ENCODE results near the gene PCLAF. TPM values are rescaled to one million over a fixed set of nuclear protein-coding genes. Genes with fewer than 3 reads are reported as not detected.
"Not testable (repeated sequence)": the region's sequence is repeated elsewhere in the genome, so short reads cannot be mapped to it uniquely, and the experiment has no call there.

Gene PCLAF
- polyA plus RNA-seq, 1 donor (not counting 4 experiments of a cell fraction or from before 2014, with no cell fraction given) = 55.0 TPM

GRCh38 chr15:64348455-64348854, 32.8 kb downstream of the PCLAF start:
- FAIRE-seq (no peak), DNase-seq (ENCODE audit: low read depth, low spot score) (no peak)
- Histone ChIP-seq H3K27me3 (ENCODE audit: control insufficient read depth, extremely low read depth, insufficient read depth, low read length) (no peaks in the 10 kb centered on the region), H3K36me3 (ENCODE audit: control insufficient read depth in 2 of 2, extremely low read depth in 1 of 2, insufficient read depth in 2 of 2, low read length in 2 of 2) (peaks cover 5% of the 10 kb centered on the region in 2 experiments), H2AFZ (ENCODE audit: control insufficient read depth, low read length) (no peak overlapping the region), H3K9ac (ENCODE audit: control insufficient read depth, extremely low read depth, insufficient read depth, low read length) (no peak overlapping the region), H3K79me2 (ENCODE audit: control insufficient read depth, insufficient read depth, low read length) (peaks cover 94% of the 10 kb centered on the region), H3K27ac (ENCODE audit: control insufficient read depth, insufficient read depth, low read length) (no peak overlapping the region), H3K4me3 (ENCODE audit: control insufficient read depth in 2 of 3, extremely low read depth in 1 of 3, insufficient read depth in 2 of 3, low read depth in 1 of 3, low read length in 3 of 3) (no peak overlapping the region), H3K4me2 (ENCODE audit: control insufficient read depth, extremely low read depth, insufficient read depth, low read depth, low read length) (no peak overlapping the region), H3K9me3 (ENCODE audit: control insufficient read depth, low read depth, low read length) (no peaks in the 10 kb centered on the region), H3K9me1 (ENCODE audit: control insufficient read depth, extremely low read depth, insufficient read depth, low read length) (no peaks in the 10 kb centered on the region), H3K4me1 (ENCODE audit: control insufficient read depth, extremely low read depth, insufficient read depth, low read length) (peaks cover 18% of the 10 kb centered on the region), H4K20me1 (ENCODE audit: control insufficient read depth, extremely low read depth, insufficient read depth, low read length) (peaks cover 8% of the 10 kb centered on the region)
- dilution Hi-C loops (cut with MboI; ENCODE audit: extremely low pct_ligation_motif_present, low sequenced_read_pairs) = no loop called here
- TF ChIP-seq EZH2 (IDR thresholded peaks at IDR 0.05; ENCODE audit: low read length) = no peak
- TF ChIP-seq CTCF (optimal IDR thresholded peaks at IDR 0.05 in 1 of 3, IDR thresholded peaks at IDR 0.05 in 1 of 3, conservative IDR thresholded peaks at IDR 0.05 in 1 of 3; ENCODE audit: extremely low read depth in 1 of 3, insufficient read depth in 2 of 3, low read length in 3 of 3) = no peak

- H4K20me1 ChIP-seq (ENCODE audit: control insufficient read depth, extremely low read depth, insufficient read depth, low read length); H3K9ac ChIP-seq (ENCODE audit: control insufficient read depth, extremely low read depth, insufficient read depth, low read length); H3K9me1 ChIP-seq (ENCODE audit: control insufficient read depth, extremely low read depth, insufficient read depth, low read length); DNase-seq (ENCODE audit: low read depth, low spot score); H3K27ac ChIP-seq (ENCODE audit: control insufficient read depth, insufficient read depth, low read length); H3K4me2 ChIP-seq (ENCODE audit: control insufficient read depth, extremely low read depth, insufficient read depth, low read depth, low read length); dilution Hi-C loops (cut with MboI; ENCODE audit: extremely low pct_ligation_motif_present, low sequenced_read_pairs); FAIRE-seq; H3K4me3 ChIP-seq (ENCODE audit: control insufficient read depth in 2 of 3, extremely low read depth in 1 of 3, insufficient read depth in 2 of 3, low read depth in 1 of 3, low read length in 3 of 3); H3K9me3 ChIP-seq (ENCODE audit: control insufficient read depth, low read depth, low read length); H2AFZ ChIP-seq (ENCODE audit: control insufficient read depth, low read length); H3K27me3 ChIP-seq (ENCODE audit: control insufficient read depth, extremely low read depth, insufficient read depth, low read length): not testable (repeated sequence)
- Histone ChIP-seq H3K36me3 (ENCODE audit: control insufficient read depth in 2 of 2, extremely low read depth in 1 of 2, insufficient read depth in 2 of 2, low read length in 2 of 2) (peaks cover 2 to 15% of the 10 kb centered on the region in 2 experiments), H3K4me1 (ENCODE audit: control insufficient read depth, extremely low read depth, insufficient read depth, low read length) (peaks cover 16% of the 10 kb centered on the region), H3K79me2 (ENCODE audit: control insufficient read depth, insufficient read depth, low read length) (peaks cover 95% of the 10 kb centered on the region)
Measured at GRCh38 chr15:64346242-64346641, 35.0 kb downstream of the PCLAF start.

- Histone ChIP-seq H3K27me3 (ENCODE audit: control insufficient read depth, extremely low read depth, insufficient read depth, low read length) (no peaks in the 10 kb centered on the region), H4K20me1 (ENCODE audit: control insufficient read depth, extremely low read depth, insufficient read depth, low read length) (peaks cover 8% of the 10 kb centered on the region), H2AFZ (ENCODE audit: control insufficient read depth, low read length) (no peak overlapping the region), H3K4me3 (ENCODE audit: control insufficient read depth in 2 of 3, extremely low read depth in 1 of 3, insufficient read depth in 2 of 3, low read depth in 1 of 3, low read length in 3 of 3) (no peak overlapping the region), H3K36me3 (ENCODE audit: control insufficient read depth in 2 of 2, extremely low read depth in 1 of 2, insufficient read depth in 2 of 2, low read length in 2 of 2) (peaks cover 4 to 15% of the 10 kb centered on the region in 2 experiments), H3K9ac (ENCODE audit: control insufficient read depth, extremely low read depth, insufficient read depth, low read length) (no peak overlapping the region), H3K4me1 (ENCODE audit: control insufficient read depth, extremely low read depth, insufficient read depth, low read length) (peaks cover 16% of the 10 kb centered on the region), H3K4me2 (ENCODE audit: control insufficient read depth, extremely low read depth, insufficient read depth, low read depth, low read length) (no peak overlapping the region), H3K9me1 (ENCODE audit: control insufficient read depth, extremely low read depth, insufficient read depth, low read length) (no peaks in the 10 kb centered on the region), H3K79me2 (ENCODE audit: control insufficient read depth, insufficient read depth, low read length) (peaks cover 92% of the 10 kb centered on the region), H3K9me3 (ENCODE audit: control insufficient read depth, low read depth, low read length) (no peaks in the 10 kb centered on the region), H3K27ac (ENCODE audit: control insufficient read depth, insufficient read depth, low read length) (no peak overlapping the region)
- dilution Hi-C loops (cut with MboI; ENCODE audit: extremely low pct_ligation_motif_present, low sequenced_read_pairs) = no loop called here
- FAIRE-seq (peak; percentile 52), DNase-seq (ENCODE audit: low read depth, low spot score) (no peak)
- TF ChIP-seq CTCF (optimal IDR thresholded peaks at IDR 0.05 in 1 of 3, IDR thresholded peaks at IDR 0.05 in 1 of 3, conservative IDR thresholded peaks at IDR 0.05 in 1 of 3; ENCODE audit: extremely low read depth in 1 of 3, insufficient read depth in 2 of 3, low read length in 3 of 3) (no peak), EZH2 (IDR thresholded peaks at IDR 0.05; ENCODE audit: low read length) (no peak)
Measured at GRCh38 chr15:64344651-64345294, 36.5 kb downstream of the PCLAF start.

Data from keratinocyte (primary cell).